HG02981 (cell line): ENCODE results near the gene ETV4.
"Not testable (repeated sequence)": the region's sequence is repeated elsewhere in the genome, so short reads cannot be mapped to it uniquely, and the experiment has no call there.

Source experiments
- ATAC-seq: cut with Tn5 transposase; IDR thresholded peaks from one replicate; pipeline ENCODE4 v1.9.1; 2021; ENCODE audit warnings: mild to moderate bottlenecking, moderate library complexity; ENCODE audit not compliant: unreplicated experiment

ETV4 gene

GRCh38 chr17:43517615-43518386 is 28.3 kb downstream of the ETV4 start:
- ATAC-seq, result no peak

DNA sequence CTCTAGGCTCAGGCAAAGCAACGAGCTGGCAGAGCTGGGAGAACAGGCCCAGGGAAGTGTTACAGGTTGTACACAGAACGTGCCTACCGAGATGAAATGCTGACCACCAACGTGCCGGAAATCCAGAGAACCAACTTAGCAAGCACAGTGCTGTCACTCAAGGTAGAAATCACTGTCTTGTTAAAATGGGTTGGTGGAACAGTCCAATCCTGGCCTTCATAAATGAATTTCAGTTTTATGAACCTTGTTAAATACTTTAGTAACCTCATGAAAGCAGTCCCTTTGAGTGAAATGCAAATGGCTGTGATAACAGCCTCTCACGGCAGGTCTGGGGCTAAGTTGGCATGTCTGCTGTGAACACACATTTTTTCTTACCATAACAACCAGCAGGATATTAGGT is 29.0 kb downstream of the ETV4 start:
- ATAC-seq, result no peak

DNA sequence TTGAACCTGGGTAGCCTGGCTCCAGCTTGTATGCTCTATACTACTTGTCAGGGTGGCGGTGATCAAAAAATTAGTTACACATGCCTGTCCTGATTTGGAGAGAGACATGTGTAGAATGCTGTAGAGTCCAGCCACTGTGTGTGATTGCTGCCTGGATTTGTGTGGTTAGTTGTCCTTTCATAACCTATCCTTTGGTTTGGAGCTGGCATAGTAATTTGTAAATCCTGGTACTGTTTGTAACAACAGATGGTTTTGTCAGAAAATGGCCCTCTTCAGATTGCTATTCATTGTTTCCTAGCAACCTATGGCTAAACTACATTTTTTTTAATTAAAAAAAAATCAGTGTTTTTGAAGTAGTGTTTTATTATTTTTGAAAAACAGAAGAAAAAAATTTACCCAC is 30.5 kb downstream of the ETV4 start:
- ATAC-seq, result no peak

- not testable (repeated sequence) for ATAC-seq
Measured at GRCh38 chr17:43511199-43511598, 34.9 kb downstream of the ETV4 start.

- not testable (repeated sequence) for ATAC-seq
Measured at GRCh38 chr17:43509440-43509839, 36.7 kb downstream of the ETV4 start.

DNA sequence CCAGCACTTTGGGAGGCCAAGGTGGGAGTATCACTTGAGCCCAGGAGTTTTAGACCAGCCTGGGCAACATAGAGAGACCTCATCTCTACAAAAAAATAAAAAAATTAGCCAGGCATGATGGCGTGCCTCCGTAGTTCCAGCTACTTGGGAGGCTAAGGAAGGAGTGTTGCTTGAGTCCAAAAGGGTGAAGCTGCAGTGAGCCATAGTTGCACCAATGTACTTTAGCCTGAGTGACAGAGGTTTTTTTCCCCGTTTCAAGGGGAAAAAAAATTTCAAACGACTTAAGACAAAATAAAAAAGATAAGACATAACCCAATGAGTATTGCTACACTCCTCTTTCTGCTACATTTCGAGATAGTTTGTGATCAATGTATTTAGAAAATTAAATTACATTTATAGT is 55.5 kb downstream of the ETV4 start:
- no peak for ATAC-seq

DNA sequence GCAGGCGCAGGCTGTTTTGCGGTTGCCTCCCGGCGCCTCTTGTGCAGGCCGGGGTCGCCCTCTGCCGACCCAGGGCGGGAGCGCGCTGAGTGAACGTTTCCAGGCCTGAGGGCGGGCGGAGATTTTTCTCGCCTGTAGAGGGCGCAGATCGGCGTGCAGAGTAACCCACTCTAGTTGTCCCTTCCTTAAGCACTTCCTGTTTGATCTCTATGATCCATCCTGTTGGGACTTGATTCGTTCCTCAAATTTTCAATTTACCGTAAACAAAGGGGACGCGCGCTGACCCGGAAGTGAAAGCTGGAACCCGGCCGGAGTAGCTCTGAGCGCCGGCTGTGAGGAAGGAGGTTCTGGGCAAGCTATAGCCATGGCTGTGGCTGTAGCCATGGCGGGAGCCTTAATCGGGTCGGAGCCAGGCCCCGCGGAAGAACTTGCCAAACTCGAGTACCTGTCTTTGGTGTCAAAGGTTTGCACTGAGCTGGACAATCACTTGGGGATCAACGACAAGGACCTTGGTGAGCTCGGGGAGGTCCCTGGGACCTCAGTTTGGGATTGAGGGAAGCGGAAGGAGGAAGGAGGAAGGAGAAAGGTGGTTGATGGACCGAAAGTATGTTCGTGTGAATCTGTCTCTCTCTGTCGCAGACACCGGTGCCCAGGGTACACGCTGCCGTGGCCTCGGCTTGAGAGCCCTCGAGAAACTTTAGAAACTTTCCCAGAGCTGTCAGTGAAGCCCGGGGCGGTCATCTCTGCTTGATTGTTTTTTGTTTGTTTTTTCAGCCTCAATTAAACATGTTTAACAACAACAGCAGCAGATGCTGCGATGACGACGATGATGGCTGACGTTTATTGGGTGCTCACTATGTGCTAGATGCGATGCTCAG is 62.2 kb downstream of the ETV4 start, which contains the start of gene DHX8:
Gene DHX8, plus strand, starts transcription at position 302 of the 878 bp plus-strand sequence. Its CDS starts 63 bp downstream, at position 365.
- peak; percentile 91 for ATAC-seq

DNA sequence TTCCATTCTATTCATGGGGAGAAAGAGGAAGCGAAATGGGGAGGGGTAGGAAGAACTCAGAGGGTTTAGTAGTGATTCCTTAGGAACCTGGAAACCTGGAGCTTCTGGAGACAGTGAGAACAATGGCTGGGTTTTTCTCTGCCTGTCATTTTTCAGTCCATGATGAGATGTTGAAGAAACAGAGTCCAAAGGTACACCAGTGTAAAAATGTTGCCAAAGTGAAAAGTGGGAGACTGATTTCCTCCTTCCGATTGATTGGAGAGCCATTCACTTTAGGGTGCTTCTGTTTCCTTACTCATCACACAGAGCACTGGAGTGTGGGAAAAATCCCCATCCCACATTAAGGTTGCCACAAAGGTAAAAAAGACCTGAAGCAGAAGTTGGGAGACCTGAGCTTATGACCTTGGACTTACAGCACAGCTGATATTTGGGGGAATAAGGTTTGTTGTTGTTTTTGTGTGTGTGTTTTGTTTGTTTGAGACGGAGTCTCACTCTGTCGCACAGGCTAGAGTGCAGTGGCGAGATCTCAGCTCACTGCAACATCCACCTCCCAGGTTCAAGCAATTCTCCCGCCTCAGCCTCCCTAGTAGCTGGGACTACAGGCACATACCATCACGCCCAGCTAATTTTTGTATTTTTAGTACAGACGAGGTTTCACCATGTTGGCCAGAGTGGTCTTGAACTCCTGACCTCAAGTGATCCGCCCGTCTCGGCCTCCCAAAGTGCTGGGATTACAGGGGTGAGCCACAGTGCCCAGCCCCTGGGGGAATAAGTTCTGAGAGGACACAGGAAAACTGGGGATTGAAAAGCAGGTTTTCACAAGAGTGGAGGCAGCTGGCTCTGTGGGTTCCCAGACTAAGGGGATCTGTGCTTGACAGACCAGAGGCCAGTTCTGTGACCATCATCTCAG is 63.8 kb downstream of the ETV4 start:
- no peak for ATAC-seq

GRCh38 chr17:43479948-43480347 is 66.2 kb downstream of the ETV4 start:
- ATAC-seq, result no peak
